Measurements from ENCODE around the gene MTUS2. TPM values are rescaled to one million over a fixed set of nuclear protein-coding genes. Genes with fewer than 3 reads are reported as not detected.

The MTUS2 gene
- total and polyA plus RNA-seq, 2 donors (not counting 1 experiment from before 2014, with no cell fraction given) = 0.06 TPM; not detected in 1

GRCh38 chr13:29301027-29301426 is 480.9 kb downstream of the MTUS2 start:
- no peak overlapping the region for H3K4me3 ChIP-seq (replicated peaks in 1 of 4; ENCODE audit: control extremely low read depth in 1 of 4, insufficient read depth in 1 of 4, low read depth in 3 of 4, low read length in 4 of 4)
- TF ChIP-seq EZH2 (IDR thresholded peaks at IDR 0.05; ENCODE audit: low read length, missing control alignments) = no peak
- TF ChIP-seq, protein P1, sequence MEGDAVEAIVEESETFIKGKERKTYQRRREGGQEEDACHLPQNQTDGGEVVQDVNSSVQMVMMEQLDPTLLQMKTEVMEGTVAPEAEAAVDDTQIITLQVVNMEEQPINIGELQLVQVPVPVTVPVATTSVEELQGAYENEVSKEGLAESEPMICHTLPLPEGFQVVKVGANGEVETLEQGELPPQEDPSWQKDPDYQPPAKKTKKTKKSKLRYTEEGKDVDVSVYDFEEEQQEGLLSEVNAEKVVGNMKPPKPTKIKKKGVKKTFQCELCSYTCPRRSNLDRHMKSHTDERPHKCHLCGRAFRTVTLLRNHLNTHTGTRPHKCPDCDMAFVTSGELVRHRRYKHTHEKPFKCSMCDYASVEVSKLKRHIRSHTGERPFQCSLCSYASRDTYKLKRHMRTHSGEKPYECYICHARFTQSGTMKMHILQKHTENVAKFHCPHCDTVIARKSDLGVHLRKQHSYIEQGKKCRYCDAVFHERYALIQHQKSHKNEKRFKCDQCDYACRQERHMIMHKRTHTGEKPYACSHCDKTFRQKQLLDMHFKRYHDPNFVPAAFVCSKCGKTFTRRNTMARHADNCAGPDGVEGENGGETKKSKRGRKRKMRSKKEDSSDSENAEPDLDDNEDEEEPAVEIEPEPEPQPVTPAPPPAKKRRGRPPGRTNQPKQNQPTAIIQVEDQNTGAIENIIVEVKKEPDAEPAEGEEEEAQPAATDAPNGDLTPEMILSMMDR (conservative IDR thresholded peaks at IDR 0.05 in 1 of 2, IDR thresholded peaks at IDR 0.05 in 1 of 2; ENCODE audit: low read depth in 1 of 2, low read length in 2 of 2) = no peak
- H3K4me2 ChIP-seq (ENCODE audit: extremely low read depth, insufficient read depth, low read length) = no peak overlapping the region
- DNase-seq (ENCODE audit: low read depth in 2 of 2) = no peak
- H3K79me2 ChIP-seq (ENCODE audit: control insufficient read depth, insufficient read depth, low read length) = no peaks in the 10 kb centered on the region
- no peaks in the 10 kb centered on the region for H3K4me1 ChIP-seq (ENCODE audit: control insufficient read depth, extremely low read depth, insufficient read depth, low read length)
- H3K9ac ChIP-seq (ENCODE audit: insufficient read depth, low read length) = no peak overlapping the region
- no peaks in the 10 kb centered on the region for H3K9me3 ChIP-seq (ENCODE audit: control insufficient read depth, insufficient read depth, low read depth, low read length)
- no peaks in the 10 kb centered on the region for H4K20me1 ChIP-seq (ENCODE audit: control insufficient read depth, extremely low read depth, insufficient read depth, low read length)
- H3K27ac ChIP-seq (ENCODE audit: insufficient read depth, low read length) = no peak overlapping the region
- no peak overlapping the region for H2AFZ ChIP-seq (ENCODE audit: low read length)
- no peaks in the 10 kb centered on the region for H3K27me3 ChIP-seq (ENCODE audit: control insufficient read depth, insufficient read depth, low read length)
- no peaks in the 10 kb centered on the region for H3K36me3 ChIP-seq (ENCODE audit: control insufficient read depth, insufficient read depth, low read length)

- no peak overlapping the region for H3K9ac ChIP-seq (ENCODE audit: insufficient read depth, low read length)
- no peaks in the 10 kb centered on the region for H3K4me1 ChIP-seq (ENCODE audit: control insufficient read depth, extremely low read depth, insufficient read depth, low read length)
- H3K27me3 ChIP-seq (ENCODE audit: control insufficient read depth, insufficient read depth, low read length) = no peaks in the 10 kb centered on the region
- H3K36me3 ChIP-seq (ENCODE audit: control insufficient read depth, insufficient read depth, low read length) = no peaks in the 10 kb centered on the region
- no peak overlapping the region for H3K4me3 ChIP-seq (replicated peaks in 1 of 4; ENCODE audit: control extremely low read depth in 1 of 4, insufficient read depth in 1 of 4, low read depth in 3 of 4, low read length in 4 of 4)
- H3K4me2 ChIP-seq (ENCODE audit: extremely low read depth, insufficient read depth, low read length) = no peak overlapping the region
- no peak overlapping the region for H2AFZ ChIP-seq (ENCODE audit: low read length)
- no peak overlapping the region for H3K27ac ChIP-seq (ENCODE audit: insufficient read depth, low read length)
- H4K20me1 ChIP-seq (ENCODE audit: control insufficient read depth, extremely low read depth, insufficient read depth, low read length) = no peaks in the 10 kb centered on the region
- no peak for TF ChIP-seq EZH2 (IDR thresholded peaks at IDR 0.05; ENCODE audit: low read length, missing control alignments)
- TF ChIP-seq, protein P1 (conservative IDR thresholded peaks at IDR 0.05 in 1 of 2, IDR thresholded peaks at IDR 0.05 in 1 of 2; ENCODE audit: low read depth in 1 of 2, low read length in 2 of 2) = no peak
- no peaks in the 10 kb centered on the region for H3K79me2 ChIP-seq (ENCODE audit: control insufficient read depth, insufficient read depth, low read length)
- DNase-seq (ENCODE audit: low read depth in 2 of 2) = no peak
- no peaks in the 10 kb centered on the region for H3K9me3 ChIP-seq (ENCODE audit: control insufficient read depth, insufficient read depth, low read depth, low read length)
Measured at GRCh38 chr13:29304148-29304547, 484.0 kb downstream of the MTUS2 start.

- no peak overlapping the region for H3K4me3 ChIP-seq (replicated peaks in 1 of 4; ENCODE audit: control extremely low read depth in 1 of 4, insufficient read depth in 1 of 4, low read depth in 3 of 4, low read length in 4 of 4)
- no peak overlapping the region for H2AFZ ChIP-seq (ENCODE audit: low read length)
- H3K4me2 ChIP-seq (ENCODE audit: extremely low read depth, insufficient read depth, low read length) = no peak overlapping the region
- H3K4me1 ChIP-seq (ENCODE audit: control insufficient read depth, extremely low read depth, insufficient read depth, low read length) = no peaks in the 10 kb centered on the region
- no peaks in the 10 kb centered on the region for H3K27me3 ChIP-seq (ENCODE audit: control insufficient read depth, insufficient read depth, low read length)
- H3K36me3 ChIP-seq (ENCODE audit: control insufficient read depth, insufficient read depth, low read length) = no peaks in the 10 kb centered on the region
- no peaks in the 10 kb centered on the region for H4K20me1 ChIP-seq (ENCODE audit: control insufficient read depth, extremely low read depth, insufficient read depth, low read length)
- TF ChIP-seq, protein P1 (conservative IDR thresholded peaks at IDR 0.05 in 1 of 2, IDR thresholded peaks at IDR 0.05 in 1 of 2; ENCODE audit: low read depth in 1 of 2, low read length in 2 of 2) = no peak
- TF ChIP-seq EZH2 (IDR thresholded peaks at IDR 0.05; ENCODE audit: low read length, missing control alignments) = no peak
- no peaks in the 10 kb centered on the region for H3K79me2 ChIP-seq (ENCODE audit: control insufficient read depth, insufficient read depth, low read length)
- no peak overlapping the region for H3K9ac ChIP-seq (ENCODE audit: insufficient read depth, low read length)
- DNase-seq (ENCODE audit: low read depth in 2 of 2) = no peak
- H3K9me3 ChIP-seq (ENCODE audit: control insufficient read depth, insufficient read depth, low read depth, low read length) = no peaks in the 10 kb centered on the region
- H3K27ac ChIP-seq (ENCODE audit: insufficient read depth, low read length) = no peak overlapping the region
Measured at GRCh38 chr13:29310806-29311205, 490.7 kb downstream of the MTUS2 start.
